Transverse colon (tissue), 4 donors: Measurements from ENCODE around the gene CCNE1.
"Not testable (repeated sequence)": the region's sequence is repeated elsewhere in the genome, so short reads cannot be mapped to it uniquely, and the experiment has no call there.

ENCODE experiments used
- POLR2A ChIP-seq: fragments of 450-650 bp; IDR thresholded peaks from one replicate; pipeline ENCODE4 v1.6.1; 2016; ENCODE audit warnings: antibody characterized with exemption, mild to moderate bottlenecking, moderate library complexity
- POLR2AphosphoS5 ChIP-seq, 3 donors: sonication (generic); formaldehyde crosslinking; IDR thresholded peaks; one replicate each; pipeline ENCODE4 v1.6.1; 2016; ENCODE audit warnings: antibody characterized with exemption in 3 of 3
- TF ChIP-seq, protein P1 (sequence below), 5 experiments: fragments of 200-600 bp in 3 of 5; fragments of 450-650 bp in 2 of 5; sonication (generic) in 3 of 5; IDR thresholded peaks; 1 replicate in 2 of 5; 2 replicates in 3 of 5; pipeline ENCODE4 v1.5.1; 2016 to 2017; ENCODE audit warnings: antibody characterized with exemption in 5 of 5, inconsistent platforms in 3 of 5, mild to moderate bottlenecking in 2 of 5, moderate library complexity in 1 of 5

DNA sequence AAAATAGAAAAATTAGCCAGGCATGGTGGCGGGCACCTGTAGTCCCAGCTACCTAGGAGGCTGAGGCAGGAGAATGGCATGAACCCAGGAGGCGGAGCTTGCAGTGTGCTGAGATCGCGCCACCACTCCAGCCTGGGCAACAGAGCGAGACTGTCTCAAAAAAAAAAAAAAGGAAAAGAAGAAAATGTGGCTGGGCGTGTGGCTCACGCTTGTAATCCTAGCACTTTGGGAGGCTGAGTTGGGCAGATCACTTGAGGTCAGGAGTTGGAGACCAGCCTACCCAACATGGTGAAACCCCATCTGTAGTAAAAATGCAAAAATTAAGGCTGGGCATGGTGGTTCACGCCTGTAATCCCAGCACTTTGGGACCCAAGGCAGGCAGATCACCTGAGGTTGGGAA, 13.5 kb downstream of the CCNE1 start:
- TF ChIP-seq, protein P1, sequence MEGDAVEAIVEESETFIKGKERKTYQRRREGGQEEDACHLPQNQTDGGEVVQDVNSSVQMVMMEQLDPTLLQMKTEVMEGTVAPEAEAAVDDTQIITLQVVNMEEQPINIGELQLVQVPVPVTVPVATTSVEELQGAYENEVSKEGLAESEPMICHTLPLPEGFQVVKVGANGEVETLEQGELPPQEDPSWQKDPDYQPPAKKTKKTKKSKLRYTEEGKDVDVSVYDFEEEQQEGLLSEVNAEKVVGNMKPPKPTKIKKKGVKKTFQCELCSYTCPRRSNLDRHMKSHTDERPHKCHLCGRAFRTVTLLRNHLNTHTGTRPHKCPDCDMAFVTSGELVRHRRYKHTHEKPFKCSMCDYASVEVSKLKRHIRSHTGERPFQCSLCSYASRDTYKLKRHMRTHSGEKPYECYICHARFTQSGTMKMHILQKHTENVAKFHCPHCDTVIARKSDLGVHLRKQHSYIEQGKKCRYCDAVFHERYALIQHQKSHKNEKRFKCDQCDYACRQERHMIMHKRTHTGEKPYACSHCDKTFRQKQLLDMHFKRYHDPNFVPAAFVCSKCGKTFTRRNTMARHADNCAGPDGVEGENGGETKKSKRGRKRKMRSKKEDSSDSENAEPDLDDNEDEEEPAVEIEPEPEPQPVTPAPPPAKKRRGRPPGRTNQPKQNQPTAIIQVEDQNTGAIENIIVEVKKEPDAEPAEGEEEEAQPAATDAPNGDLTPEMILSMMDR (IDR thresholded peaks at IDR 0.05): not testable (repeated sequence)
- TF ChIP-seq POLR2AphosphoS5 (IDR thresholded peaks at IDR 0.05); POLR2A: not testable (repeated sequence)
